Naive thymus-derived CD4-positive, alpha-beta T cell (primary cell): ENCODE results near the gene PRSS21. TPM values are rescaled to one million over a fixed set of nuclear protein-coding genes. Genes with fewer than 3 reads are reported as not detected.

Source experiments
- ATAC-seq: fragments of 150-1000 bp; cut with Tn5 transposase; 2 replicates; pipeline ENCODE4 v1.10.0; 2021; ENCODE audit warnings: mild to moderate bottlenecking, moderate library complexity
- CTCF ChIA-PET: fragments of 350-600 bp; sonication (Branson Sonifier 250); formaldehyde crosslinking; loops from one replicate; lab custom pipeline; 2021; ENCODE audit warnings: antibody characterized with exemption; lab: Charles Lee
- POLR2A ChIA-PET: fragments of 350-600 bp; sonication (Branson Sonifier 250); formaldehyde crosslinking; loops from one replicate; lab custom pipeline; 2021; ENCODE audit warnings: antibody characterized with exemption, inconsistent platforms; lab: Charles Lee
- DNase-seq, 9 donors: peaks; one replicate each; pipeline versions ENCODE4 v3.0.0 to v3.0.0-alpha.2; 2020 to 2022; ENCODE audit warnings: mixed read lengths in 1 of 9
- H3K27ac ChIP-seq: one replicate; pipeline ENCODE4 v1.7.0; 2013; ENCODE audit warnings: mild to moderate bottlenecking, low read depth, low read length, moderate library complexity
- H3K27me3 ChIP-seq, 2 donors: one replicate each; pipeline ENCODE4 v1.7.0; 2013; ENCODE audit warnings: low read length in 2 of 2, mild to moderate bottlenecking in 2 of 2, moderate library complexity in 2 of 2; ENCODE audit not compliant: control insufficient read depth in 2 of 2, insufficient read depth in 2 of 2
- H3K36me3 ChIP-seq, 3 experiments: 1 replicate in 2 of 3; 2 replicates in 1 of 3; pipeline ENCODE4 v1.7.0; 2013; ENCODE audit warnings: low read length in 3 of 3, mild to moderate bottlenecking in 3 of 3, moderate library complexity in 1 of 3; ENCODE audit not compliant: insufficient read depth in 3 of 3, control insufficient read depth in 2 of 3
- H3K4me1 ChIP-seq, 2 donors: one replicate each; pipeline ENCODE4 v1.7.0; 2013; ENCODE audit warnings: low read length in 2 of 2, mild to moderate bottlenecking in 2 of 2, moderate library complexity in 1 of 2; ENCODE audit not compliant: control insufficient read depth in 2 of 2, insufficient read depth in 2 of 2
- H3K4me3 ChIP-seq: 2 replicates; pipeline ENCODE4 v1.7.0; 2013; ENCODE audit warnings: mild to moderate bottlenecking, low read length
- H3K9me3 ChIP-seq, 3 experiments: 1 replicate in 2 of 3; 2 replicates in 1 of 3; pipeline ENCODE4 v1.7.0; 2013; ENCODE audit warnings: low read length in 3 of 3; ENCODE audit not compliant: control insufficient read depth in 2 of 3
- H3K27ac Mint-ChIP-seq, 9 donors: one replicate each; pipeline ENCODE4 v1.8.0; 2020 to 2022; ENCODE audit warnings: mixed read lengths in 9 of 9, mild to moderate bottlenecking in 8 of 9, moderate library complexity in 5 of 9, inconsistent platforms in 2 of 9
- H3K27me3 Mint-ChIP-seq, 5 donors: one replicate each; pipeline ENCODE4 v1.8.0; 2021 to 2022; ENCODE audit warnings: mixed read lengths in 5 of 5, mild to moderate bottlenecking in 1 of 5
- H3K36me3 Mint-ChIP-seq, 5 donors: one replicate each; pipeline ENCODE4 v1.8.0; 2020 to 2022; ENCODE audit warnings: mixed read lengths in 5 of 5, mild to moderate bottlenecking in 3 of 5, inconsistent platforms in 1 of 5
- H3K4me1 Mint-ChIP-seq, 7 donors: one replicate each; pipeline ENCODE4 v1.8.0; 2020 to 2022; ENCODE audit warnings: mixed read lengths in 7 of 7, mild to moderate bottlenecking in 3 of 7, inconsistent platforms in 1 of 7
- H3K4me3 Mint-ChIP-seq, 10 donors: one replicate each; pipeline ENCODE4 v1.8.0; 2020 to 2022; ENCODE audit warnings: mild to moderate bottlenecking in 10 of 10, mixed read lengths in 10 of 10, moderate library complexity in 6 of 10, inconsistent platforms in 2 of 10
- H3K9me3 Mint-ChIP-seq, 11 donors: one replicate each; pipeline ENCODE4 v1.8.0; 2020 to 2022; ENCODE audit warnings: mixed read lengths in 11 of 11, mild to moderate bottlenecking in 4 of 11, inconsistent platforms in 1 of 11, moderate library complexity in 1 of 11
- intact Hi-C, 2 donors: fragments of 100-400 bp; cut with micrococcal nuclease; formaldehyde crosslinking; loops; one replicate each; pipeline ENCODE4 v1.15.1; 2023
- polyA plus RNA-seq, 2 donors: library from polyadenylated mRNA; unstranded; fragments of 300-500 nt; fragmentation: Illumina TruSeq; gene quantifications; one replicate each; pipeline ENCODE4 v1.2.3, GENCODE V29; 2021
- total RNA-seq, 6 experiments: library from RNA in 5 of 6; stranded (reverse) in 5 of 6; gene quantifications; 1 replicate in 5 of 6; 2 replicates in 1 of 6; pipeline ENCODE4 v1.2.3 and lab custom pipeline; 2021 to 2026

Gene PRSS21
- total and polyA plus RNA-seq, 7 experiments from 2014 or later = 1.1 to 11.2 (median 1.8) TPM; not detected in 1

DNA sequence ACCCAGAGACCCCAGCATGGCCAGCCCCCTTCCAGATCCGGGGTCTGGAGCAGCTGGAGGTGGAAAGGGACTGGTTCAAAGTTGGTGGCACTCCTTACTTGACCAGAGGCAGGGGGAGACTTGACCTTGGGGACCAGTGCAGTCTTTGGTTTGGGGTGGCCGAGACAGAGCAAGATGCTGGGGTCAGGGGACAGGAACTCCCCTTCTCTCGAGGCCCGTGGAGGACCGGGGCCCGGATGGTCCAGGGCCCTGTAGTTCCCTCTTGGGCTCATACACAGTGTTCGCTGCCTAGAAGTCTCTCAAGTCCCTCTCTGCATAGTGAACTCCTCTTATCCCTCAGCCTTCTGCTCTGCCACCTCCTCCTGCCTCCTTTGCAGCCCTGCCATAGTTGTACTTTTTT is 29.1 kb upstream of the PRSS21 start:
- H3K4me1 ChIP-seq = peaks cover 2 to 8% of the 10 kb centered on the region in 2 donors
- no peaks in the 10 kb centered on the region for H3K9me3 Mint-ChIP-seq
- H3K4me3 ChIP-seq = no peak overlapping the region
- ATAC-seq (no peak), DNase-seq (peak in 1 of 9 donors; percentile 6)
- ChIA-PET CTCF (interaction anchor here (0.9 kb wide), 1 partner anchor 82 kb away, joined by 3 read pairs; no protein-coding TSS in a partner anchor), POLR2A (interaction anchor here (1.0 kb wide), 1 partner anchor 10 kb away, joined by 4 read pairs; no protein-coding TSS in a partner anchor)
- intact Hi-C loops = no loop called here
- no peaks in the 10 kb centered on the region for H3K27me3 ChIP-seq
- no peaks in the 10 kb centered on the region for H3K9me3 ChIP-seq
- H3K27ac Mint-ChIP-seq = no peak overlapping the region
- H3K27me3 Mint-ChIP-seq = peaks cover 5 to 34% (median 13%) of the 10 kb centered on the region in 5 donors
- peak overlapping the region in 1 of 10 donors; percentile 66 for H3K4me3 Mint-ChIP-seq
- H3K36me3 ChIP-seq = no peaks in the 10 kb centered on the region
- H3K4me1 Mint-ChIP-seq = peaks cover 0 to 12% (median 5%) of the 10 kb centered on the region in 7 donors
- no peaks in the 10 kb centered on the region for H3K36me3 Mint-ChIP-seq
- no peak overlapping the region for H3K27ac ChIP-seq

DNA sequence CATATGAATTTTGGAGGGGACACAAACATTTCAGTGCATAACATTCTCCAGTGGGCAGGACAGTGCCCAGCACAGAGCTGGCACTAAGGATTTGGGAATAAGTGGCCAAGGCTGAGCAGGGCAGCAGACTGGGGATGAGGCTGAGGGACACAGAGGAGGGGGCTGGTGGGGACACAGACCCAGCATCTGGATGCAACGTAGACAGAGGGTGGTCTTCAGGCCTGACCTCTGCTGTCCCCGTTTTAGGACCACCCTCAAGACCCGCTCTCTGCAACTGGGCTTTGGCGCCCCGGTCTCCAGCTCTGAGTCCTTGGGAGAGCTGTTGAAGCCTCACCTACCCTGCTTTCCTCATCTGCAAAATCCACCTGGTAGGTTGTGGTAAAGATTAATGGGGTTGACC is 26.4 kb upstream of the PRSS21 start:
- intact Hi-C loops = no loop called here

DNA sequence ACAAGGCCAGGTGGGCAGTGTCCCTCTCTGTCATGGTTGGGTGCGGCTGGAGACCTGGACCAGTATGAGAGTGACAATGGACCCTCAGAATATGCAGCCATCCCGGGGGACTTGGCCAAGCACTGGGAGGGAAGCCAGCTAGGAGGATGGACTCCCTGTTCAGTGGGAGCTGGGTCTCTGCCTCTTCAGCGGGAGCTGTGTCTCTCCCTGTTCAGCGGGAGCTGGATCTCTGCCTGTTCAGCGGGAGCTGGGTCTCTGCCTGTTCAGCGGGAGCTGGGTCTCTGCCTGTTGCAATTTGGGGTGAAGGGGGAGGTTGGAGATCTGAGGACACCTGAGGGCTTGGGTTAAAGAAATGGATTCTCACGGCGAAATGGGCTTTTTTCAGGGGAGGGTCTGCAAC is 25.9 kb upstream of the PRSS21 start:
- no peak overlapping the region for H3K27ac Mint-ChIP-seq
- H3K27me3 ChIP-seq = no peaks in the 10 kb centered on the region
- intact Hi-C loops = no loop called here
- ChIA-PET POLR2A (interaction anchor here (0.6 to 3.1 kb wide), 2 partner anchors 13 to 186 kb away, joined by 5 to 10 read pairs; partner anchors contain the start of gene ELOB), CTCF (interaction anchor here (0.7 kb wide), 1 partner anchor 242 kb away, joined by 3 read pairs; no protein-coding TSS in a partner anchor)
- no peaks in the 10 kb centered on the region for H3K9me3 ChIP-seq
- no peaks in the 10 kb centered on the region for H3K9me3 Mint-ChIP-seq
- peaks cover 0 to under 1% of the 10 kb centered on the region in 2 donors for H3K4me1 ChIP-seq
- H3K27me3 Mint-ChIP-seq = peaks cover 5 to 40% (median 28%) of the 10 kb centered on the region in 5 donors
- H3K4me3 ChIP-seq = no peak overlapping the region
- H3K27ac ChIP-seq = no peak overlapping the region
- no peaks in the 10 kb centered on the region for H3K36me3 ChIP-seq
- peaks cover 0 to 7% (median under 1%) of the 10 kb centered on the region in 7 donors for H3K4me1 Mint-ChIP-seq
- H3K4me3 Mint-ChIP-seq = no peak overlapping the region
- peak in 1 of 9 donors; percentile 1 for DNase-seq
- no peaks in the 10 kb centered on the region for H3K36me3 Mint-ChIP-seq
- ATAC-seq = no peak

More for the DNA sequence above, 26.4 kb upstream of the PRSS21 start:
- Histone ChIP-seq H3K9me3 (no peaks in the 10 kb centered on the region), H3K27me3 (no peaks in the 10 kb centered on the region), H3K4me3 (no peak overlapping the region), H3K36me3 (no peaks in the 10 kb centered on the region), H3K27ac (no peak overlapping the region), H3K4me1 (peaks cover 2 to 6% of the 10 kb centered on the region in 2 donors)
- H3K9me3 Mint-ChIP-seq = no peaks in the 10 kb centered on the region
- H3K4me1 Mint-ChIP-seq = peaks cover 0 to 11% (median 2%) of the 10 kb centered on the region in 7 donors
- ATAC-seq (no peak), DNase-seq (peak in 1 of 9 donors; percentile 7)
- POLR2A ChIA-PET = interaction anchor here (0.7 to 3.1 kb wide), 2 partner anchors 13 to 875 kb away, joined by 3 to 10 read pairs; partner anchors contain the start of gene ELOB
- H3K36me3 Mint-ChIP-seq = no peaks in the 10 kb centered on the region
- H3K4me3 Mint-ChIP-seq = no peak overlapping the region
- peaks cover 5 to 40% (median 28%) of the 10 kb centered on the region in 5 donors for H3K27me3 Mint-ChIP-seq
- CTCF ChIA-PET = no interaction called here
- H3K27ac Mint-ChIP-seq = no peak overlapping the region

DNA sequence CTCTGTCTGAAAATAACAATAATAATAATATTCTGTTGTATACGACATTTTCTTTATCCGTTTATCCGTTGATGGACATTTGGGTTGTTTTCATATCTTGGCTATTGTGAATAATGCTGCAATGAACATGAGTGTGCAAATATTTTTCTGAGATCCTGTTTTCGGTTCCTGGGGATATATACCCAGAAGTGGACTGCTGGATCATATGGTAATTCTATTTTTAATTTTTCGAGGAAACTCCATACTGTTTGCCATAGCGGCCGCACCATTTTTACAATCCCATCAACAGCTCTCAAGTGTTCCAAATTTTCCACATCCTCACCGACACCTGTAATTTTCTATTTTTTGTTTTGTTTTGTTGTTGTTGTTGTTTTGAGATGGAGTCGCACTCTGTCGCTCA is 24.1 kb upstream of the PRSS21 start:
- intact Hi-C loops = no loop called here
- Histone ChIP-seq H3K4me1 (no peaks in the 10 kb centered on the region), H3K27me3 (no peaks in the 10 kb centered on the region), H3K27ac (no peak overlapping the region), H3K36me3 (no peaks in the 10 kb centered on the region), H3K4me3 (no peak overlapping the region), H3K9me3 (no peaks in the 10 kb centered on the region)
- Mint-ChIP-seq H3K27me3 (peaks cover 5 to 40% (median 28%) of the 10 kb centered on the region in 5 donors), H3K27ac (no peak overlapping the region), H3K4me3 (no peak overlapping the region), H3K9me3 (no peaks in the 10 kb centered on the region), H3K4me1 (no peaks in the 10 kb centered on the region), H3K36me3 (no peaks in the 10 kb centered on the region)
- DNase-seq (no peak), ATAC-seq (no peak)
- POLR2A ChIA-PET = no interaction called here
- CTCF ChIA-PET = no interaction called here

DNA sequence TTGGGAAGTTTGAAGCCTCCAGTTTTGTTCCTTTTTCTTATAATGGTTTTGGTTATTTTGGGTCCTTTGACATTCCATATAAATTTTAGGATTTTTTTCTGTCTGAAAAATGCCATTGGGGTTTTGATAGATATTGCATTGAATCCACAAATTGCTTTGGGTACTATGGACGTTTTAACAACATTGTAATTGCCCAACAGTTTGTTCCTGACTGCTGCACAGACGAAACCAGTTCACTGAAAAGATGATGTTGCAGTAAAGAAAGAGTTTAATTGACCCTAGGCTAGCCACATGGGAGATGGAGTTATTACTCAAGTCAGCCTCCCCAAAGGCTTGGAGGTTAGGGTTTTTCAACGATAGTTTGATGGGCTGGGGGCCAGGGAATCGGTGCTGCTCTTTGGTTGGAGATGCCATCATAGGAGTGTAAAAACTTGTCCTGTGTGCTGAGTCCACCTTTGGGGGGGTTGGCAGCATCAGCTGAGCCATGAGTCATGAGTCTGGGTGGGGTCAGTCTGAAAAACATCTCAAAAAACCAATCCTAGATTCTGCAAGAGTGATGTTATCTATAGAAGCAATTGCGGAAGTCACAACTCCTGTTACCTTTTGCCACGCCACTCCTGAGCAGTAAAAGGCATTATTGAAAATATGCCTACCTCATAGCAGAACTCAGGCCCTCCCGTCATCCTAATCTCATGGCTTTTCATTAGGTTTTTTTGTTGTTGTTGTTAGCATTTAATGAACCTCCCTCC is 21.5 kb upstream of the PRSS21 start:
- H3K27me3 Mint-ChIP-seq = peaks cover 5 to 36% (median 28%) of the 10 kb centered on the region in 5 donors
- no peaks in the 10 kb centered on the region for H3K9me3 Mint-ChIP-seq
- ChIA-PET POLR2A (no interaction called here), CTCF (no interaction called here)
- H3K27ac Mint-ChIP-seq = peak overlapping the region in 1 of 9 donors; percentile 34
- intact Hi-C loops = no loop called here
- ATAC-seq (peak; percentile 34), DNase-seq (no peak)
- Histone ChIP-seq H3K36me3 (no peaks in the 10 kb centered on the region), H3K27me3 (no peaks in the 10 kb centered on the region), H3K9me3 (no peaks in the 10 kb centered on the region), H3K27ac (no peak overlapping the region), H3K4me1 (no peaks in the 10 kb centered on the region), H3K4me3 (no peak overlapping the region)
- no peak overlapping the region for H3K4me3 Mint-ChIP-seq
- no peaks in the 10 kb centered on the region for H3K4me1 Mint-ChIP-seq
- H3K36me3 Mint-ChIP-seq = no peaks in the 10 kb centered on the region

DNA sequence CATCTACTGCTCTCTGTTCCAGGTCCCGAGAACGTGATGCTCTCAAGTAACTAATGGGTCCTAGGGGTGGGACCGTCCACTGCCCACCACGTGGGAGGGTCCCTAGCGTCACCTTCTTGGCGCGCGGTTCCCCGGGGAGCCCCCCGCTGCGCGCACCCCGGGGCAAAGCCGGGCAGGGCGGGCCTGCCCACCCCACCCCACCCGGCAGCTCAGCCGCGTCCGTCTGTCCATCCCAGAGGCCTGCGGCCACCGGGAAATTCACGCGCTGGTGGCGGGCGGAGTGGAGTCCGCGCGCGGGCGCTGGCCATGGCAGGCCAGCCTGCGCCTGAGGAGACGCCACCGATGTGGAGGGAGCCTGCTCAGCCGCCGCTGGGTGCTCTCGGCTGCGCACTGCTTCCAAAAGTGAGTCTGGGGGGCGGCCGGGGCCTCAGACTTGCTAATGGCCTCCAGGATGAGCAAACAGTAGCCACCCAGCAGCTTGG is 18.3 kb upstream of the PRSS21 start:
- no peak overlapping the region for H3K4me3 Mint-ChIP-seq

More for the DNA sequence above, 18.3 kb upstream of the PRSS21 start:
- H3K27ac ChIP-seq = no peak overlapping the region
- no peaks in the 10 kb centered on the region for H3K36me3 ChIP-seq
- H3K27ac Mint-ChIP-seq = no peak overlapping the region
- ChIA-PET POLR2A (no interaction called here), CTCF (no interaction called here)
- H3K27me3 Mint-ChIP-seq = peaks cover 5 to 23% (median 10%) of the 10 kb centered on the region in 5 donors
- peaks cover 0 to 11% (median 3%) of the 10 kb centered on the region in 11 donors for H3K9me3 Mint-ChIP-seq
- no peak for ATAC-seq
- H3K9me3 ChIP-seq = peaks cover 0 to 2% (median 0%) of the 10 kb centered on the region in 3 experiments
- H3K4me1 ChIP-seq = no peaks in the 10 kb centered on the region
- peaks cover 0 to 2% (median 0%) of the 10 kb centered on the region in 7 donors for H3K4me1 Mint-ChIP-seq
- intact Hi-C loops = no loop called here
- H3K27me3 ChIP-seq = no peaks in the 10 kb centered on the region
- H3K4me3 ChIP-seq = no peak overlapping the region
- H3K36me3 Mint-ChIP-seq = peaks cover 0 to 6% (median 0%) of the 10 kb centered on the region in 5 donors
- no peak for DNase-seq
